PC-9 (cell line): ENCODE data around the gene RAB7B. TPM values are rescaled to one million over a fixed set of nuclear protein-coding genes. Genes with fewer than 3 reads are reported as not detected.

Source experiments
- BruUV-seq: library from RNA; stranded (reverse); fragments of 400-500 nt; replicated peaks from 2 replicates; lab custom pipeline; 2021; lab: Mats Ljungman, UMichigan
- CTCF ChIA-PET: fragments of 300-600 bp; sonication (Branson Sonifier 250); formaldehyde crosslinking; loops from one replicate; lab custom pipeline; 2022; ENCODE audit warnings: antibody characterized with exemption; lab: Charles Lee
- POLR2A ChIA-PET: fragments of 300-600 bp; sonication (Branson Sonifier 250); formaldehyde crosslinking; loops from one replicate; lab custom pipeline; 2022; ENCODE audit warnings: antibody characterized with exemption; ENCODE audit not compliant: unreplicated experiment; lab: Charles Lee
- DNase-seq, 2 experiments: peaks; one replicate each; pipeline versions ENCODE4 v3.0.0 to v3.0.0-alpha.2; 2015 to 2022; ENCODE audit warnings: mixed read lengths in 1 of 2
- H2AFZ ChIP-seq: fragments of 200-600 bp; sonication (generic); 2 replicates; pipeline ENCODE4 v1.8.1; 2017; ENCODE audit warnings: antibody characterized with exemption
- H3F3A ChIP-seq: fragments of 200-600 bp; sonication (generic); 2 replicates; pipeline ENCODE4 v1.8.1; 2017; ENCODE audit warnings: antibody characterized with exemption, mild to moderate bottlenecking, low read depth; ENCODE audit not compliant: insufficient read depth
- H3K27ac ChIP-seq: fragments of 200-600 bp; sonication (generic); 2 replicates; pipeline ENCODE4 v1.6.1; 2016; ENCODE audit warnings: mixed run types
- H3K27me3 ChIP-seq: fragments of 200-600 bp; sonication (generic); 2 replicates; pipeline ENCODE4 v1.6.1; 2016; ENCODE audit warnings: low read depth, mixed run types; ENCODE audit not compliant: insufficient read depth
- H3K36me3 ChIP-seq: fragments of 200-600 bp; sonication (generic); 2 replicates; pipeline ENCODE4 v1.6.1; 2016; ENCODE audit warnings: low read depth, mixed run types
- H3K4me1 ChIP-seq: fragments of 200-600 bp; sonication (generic); replicated peaks from 2 replicates; pipeline ENCODE4 v1.6.1; 2016; ENCODE audit warnings: mixed run types; ENCODE audit not compliant: insufficient read depth
- H3K4me2 ChIP-seq: fragments of 200-600 bp; sonication (generic); 2 replicates; pipeline ENCODE4 v1.6.1; 2017; ENCODE audit warnings: mixed run types
- H3K4me3 ChIP-seq: fragments of 200-600 bp; sonication (generic); 2 replicates; pipeline ENCODE4 v1.6.1; 2016; ENCODE audit warnings: mixed run types
- H3K79me2 ChIP-seq: fragments of 200-600 bp; sonication (generic); 2 replicates; pipeline ENCODE4 v1.6.1; 2017; ENCODE audit warnings: low read depth, mixed run types
- H3K9me2 ChIP-seq: fragments of 200-600 bp; sonication (generic); 2 replicates; pipeline ENCODE4 v1.8.1; 2017; ENCODE audit warnings: mild to moderate bottlenecking; ENCODE audit not compliant: insufficient read depth
- H3K9me3 ChIP-seq: fragments of 200-600 bp; sonication (generic); 2 replicates; pipeline ENCODE4 v1.8.1; 2016; ENCODE audit warnings: low read depth; ENCODE audit not compliant: insufficient read depth
- H4K20me1 ChIP-seq: fragments of 200-600 bp; sonication (generic); 2 replicates; pipeline ENCODE4 v1.8.1; 2017; ENCODE audit not compliant: insufficient read depth
- EZH2 ChIP-seq: fragments of 200-600 bp; sonication (generic); IDR thresholded peaks from 2 replicates; pipeline ENCODE4 v1.8.0; 2017; ENCODE audit warnings: antibody characterized with exemption, low read depth
- intact Hi-C: fragments of 100-400 bp; cut with micrococcal nuclease; formaldehyde crosslinking; loops from one replicate; pipeline ENCODE4 v1.10.0; 2022; ENCODE audit not compliant: unreplicated experiment
- total RNA-seq: library from RNA; stranded (reverse); gene quantifications from 2 replicates; pipeline ENCODE4 v1.2.3, GENCODE V29; 2021
- TF ChIP-seq, protein P1 (sequence below): fragments of 200-600 bp; sonication (generic); conservative IDR thresholded peaks from 2 replicates; pipeline ENCODE4 v1.6.1; 2017; ENCODE audit warnings: mixed run types, antibody characterized with exemption, mild to moderate bottlenecking, moderate library complexity

The RAB7B gene
- total RNA-seq, 1 experiment from 2014 or later = not detected

- H2AFZ ChIP-seq = 0 out of 2 replicates have a peak overlapping the region, but pooled peaks have one; percentile 63
- H4K20me1 ChIP-seq = no peaks in the 10 kb centered on the region
- no peaks in the 10 kb centered on the region for H3K36me3 ChIP-seq
- ChIA-PET CTCF (interaction anchor here (0.6 to 1.1 kb wide), 2 partner anchors 35 to 45 kb away, joined by 3 to 4 read pairs; no protein-coding TSS in a partner anchor), POLR2A (no interaction called here)
- TF ChIP-seq, protein P1, sequence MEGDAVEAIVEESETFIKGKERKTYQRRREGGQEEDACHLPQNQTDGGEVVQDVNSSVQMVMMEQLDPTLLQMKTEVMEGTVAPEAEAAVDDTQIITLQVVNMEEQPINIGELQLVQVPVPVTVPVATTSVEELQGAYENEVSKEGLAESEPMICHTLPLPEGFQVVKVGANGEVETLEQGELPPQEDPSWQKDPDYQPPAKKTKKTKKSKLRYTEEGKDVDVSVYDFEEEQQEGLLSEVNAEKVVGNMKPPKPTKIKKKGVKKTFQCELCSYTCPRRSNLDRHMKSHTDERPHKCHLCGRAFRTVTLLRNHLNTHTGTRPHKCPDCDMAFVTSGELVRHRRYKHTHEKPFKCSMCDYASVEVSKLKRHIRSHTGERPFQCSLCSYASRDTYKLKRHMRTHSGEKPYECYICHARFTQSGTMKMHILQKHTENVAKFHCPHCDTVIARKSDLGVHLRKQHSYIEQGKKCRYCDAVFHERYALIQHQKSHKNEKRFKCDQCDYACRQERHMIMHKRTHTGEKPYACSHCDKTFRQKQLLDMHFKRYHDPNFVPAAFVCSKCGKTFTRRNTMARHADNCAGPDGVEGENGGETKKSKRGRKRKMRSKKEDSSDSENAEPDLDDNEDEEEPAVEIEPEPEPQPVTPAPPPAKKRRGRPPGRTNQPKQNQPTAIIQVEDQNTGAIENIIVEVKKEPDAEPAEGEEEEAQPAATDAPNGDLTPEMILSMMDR = no peak
- no peak for TF ChIP-seq EZH2
- H3K9me3 ChIP-seq = no peaks in the 10 kb centered on the region
- H3K27me3 ChIP-seq = no peaks in the 10 kb centered on the region
- peaks cover 35% of the 10 kb centered on the region for H3F3A ChIP-seq
- DNase-seq = no peak
- H3K9me2 ChIP-seq = 0 out of 2 replicates have a peak, but pooled peaks cover 5% of the 10 kb centered on the region
- no TSS peak for BruUV-seq
- H3K79me2 ChIP-seq = no peaks in the 10 kb centered on the region
- intact Hi-C loops = no loop called here
- H3K4me3 ChIP-seq = no peak overlapping the region; the same call in 1 of the 2 replicates
- peak overlapping the region; percentile 69 for H3K4me2 ChIP-seq
- H3K27ac ChIP-seq = peak overlapping the region; percentile 99
- peaks cover 63% of the 10 kb centered on the region for H3K4me1 ChIP-seq
These were observed 70.4 kb downstream of the RAB7B start for GRCh38 chr1:205932776-205933175.

DNA sequence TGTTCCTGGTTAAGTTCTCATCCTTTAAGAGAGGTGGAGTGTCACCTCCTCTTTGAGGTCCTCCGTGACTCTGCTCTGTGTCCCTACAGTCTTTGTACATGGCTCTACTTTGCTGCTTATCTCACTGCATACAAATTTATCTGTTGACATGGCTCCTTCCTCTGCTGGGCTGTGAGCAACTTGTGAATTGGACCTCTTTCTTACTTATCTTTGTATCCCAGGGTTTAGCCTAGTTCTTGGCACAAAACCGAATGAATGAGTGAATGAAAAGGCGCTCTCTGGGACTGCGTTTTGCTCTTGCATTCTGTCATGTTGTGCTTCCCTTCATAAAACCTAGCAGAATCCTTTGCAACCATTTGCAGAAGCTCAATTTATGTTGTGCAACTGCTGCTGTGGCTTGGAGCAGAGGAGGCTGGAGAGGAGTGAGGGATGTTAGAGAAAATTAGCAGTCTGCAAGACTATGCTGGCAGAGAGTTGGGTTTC, 72.4 kb downstream of the RAB7B start:
- H3K4me2 ChIP-seq = no peak overlapping the region
- peaks cover 35% of the 10 kb centered on the region for H3F3A ChIP-seq
- H3K4me1 ChIP-seq = peaks cover 47% of the 10 kb centered on the region
- H2AFZ ChIP-seq = no peak overlapping the region
- CTCF ChIA-PET = no interaction called here
- H3K9me3 ChIP-seq = no peaks in the 10 kb centered on the region
- TF ChIP-seq, protein P1 = no peak
- no peak for TF ChIP-seq EZH2
- intact Hi-C loops = no loop called here
- H4K20me1 ChIP-seq = no peaks in the 10 kb centered on the region
- POLR2A ChIA-PET = no interaction called here
- no peak for DNase-seq
- H3K9me2 ChIP-seq = 0 out of 2 replicates have a peak, but pooled peaks cover 5% of the 10 kb centered on the region
- H3K79me2 ChIP-seq = no peaks in the 10 kb centered on the region
- H3K4me3 ChIP-seq = no peak overlapping the region
- no TSS peak for BruUV-seq
- no peaks in the 10 kb centered on the region for H3K27me3 ChIP-seq
- no peak overlapping the region for H3K27ac ChIP-seq
- H3K36me3 ChIP-seq = no peaks in the 10 kb centered on the region

GRCh38 chr1:205930195-205930577, 73.0 kb downstream of the RAB7B start:
- intact Hi-C loops = no loop called here

More at GRCh38 chr1:205930195-205930577, 73.0 kb downstream of the RAB7B start:
- Histone ChIP-seq H3K9me3 (no peaks in the 10 kb centered on the region), H3K4me3 (no peak overlapping the region), H3K36me3 (no peaks in the 10 kb centered on the region), H3F3A (peaks cover 32% of the 10 kb centered on the region), H3K27ac (no peak overlapping the region), H2AFZ (no peak overlapping the region), H3K9me2 (0 out of 2 replicates have a peak, but pooled peaks cover 5% of the 10 kb centered on the region), H3K79me2 (no peaks in the 10 kb centered on the region), H3K4me1 (peaks cover 42% of the 10 kb centered on the region), H4K20me1 (no peaks in the 10 kb centered on the region), H3K4me2 (no peak overlapping the region), H3K27me3 (no peaks in the 10 kb centered on the region)
- POLR2A ChIA-PET = no interaction called here
- TF ChIP-seq EZH2 = no peak
- TF ChIP-seq, protein P1 = no peak
- BruUV-seq = no TSS peak
- CTCF ChIA-PET = no interaction called here
- DNase-seq = no peak
